ENCODE results near the gene PTPRA.

PTPRA gene

DNA sequence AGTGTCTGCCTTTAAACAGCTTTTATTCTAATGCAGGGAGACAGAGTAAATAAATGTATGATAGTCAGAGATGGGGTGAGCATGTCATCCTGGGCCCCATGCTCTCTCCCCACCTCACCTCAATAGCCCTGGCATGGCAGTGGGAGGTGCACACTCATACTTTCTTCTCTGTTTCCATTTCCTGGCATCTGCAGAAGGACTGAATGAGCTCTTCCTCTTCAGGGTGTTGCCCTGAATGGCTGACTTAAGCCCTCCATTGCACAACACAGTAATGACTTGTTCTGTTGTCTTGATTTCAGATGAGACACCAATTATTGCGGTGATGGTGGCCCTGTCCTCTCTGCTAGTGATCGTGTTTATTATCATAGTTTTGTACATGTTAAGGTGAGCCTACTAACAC is 113.2 kb downstream of the PTPRA start:
- H3K9me2 ChIP-seq (replicated peaks; ENCODE audit: control insufficient read depth, low read length), result no peaks in the 10 kb centered on the region
- H3K79me2 ChIP-seq (ENCODE audit: control insufficient read depth, low read length), result no peaks in the 10 kb centered on the region
- H3F3A ChIP-seq (ENCODE audit: control insufficient read depth, insufficient read depth), result no peaks in the 10 kb centered on the region
- H3K36me3 ChIP-seq (ENCODE audit: control insufficient read depth, low read length), result peaks cover 56% of the 10 kb centered on the region
- H3K9me3 ChIP-seq (ENCODE audit: control insufficient read depth, insufficient read depth, low read length), result no peaks in the 10 kb centered on the region
- no peak overlapping the region for H3K4me2 ChIP-seq (ENCODE audit: low read length)
- H3K4me3 ChIP-seq (ENCODE audit: low read length), result no peak overlapping the region
- no peak overlapping the region for H3K27ac ChIP-seq (ENCODE audit: low read depth, low read length)
- no peaks in the 10 kb centered on the region for H3K27me3 ChIP-seq (ENCODE audit: control insufficient read depth, low read length)
- peaks cover 19% of the 10 kb centered on the region for H3K4me1 ChIP-seq (ENCODE audit: control insufficient read depth, low read length)
- no peak for TF ChIP-seq EZH2phosphoT487 (IDR thresholded peaks at IDR 0.05; ENCODE audit: borderline replicate concordance, low read length)
- TF ChIP-seq, protein P1, sequence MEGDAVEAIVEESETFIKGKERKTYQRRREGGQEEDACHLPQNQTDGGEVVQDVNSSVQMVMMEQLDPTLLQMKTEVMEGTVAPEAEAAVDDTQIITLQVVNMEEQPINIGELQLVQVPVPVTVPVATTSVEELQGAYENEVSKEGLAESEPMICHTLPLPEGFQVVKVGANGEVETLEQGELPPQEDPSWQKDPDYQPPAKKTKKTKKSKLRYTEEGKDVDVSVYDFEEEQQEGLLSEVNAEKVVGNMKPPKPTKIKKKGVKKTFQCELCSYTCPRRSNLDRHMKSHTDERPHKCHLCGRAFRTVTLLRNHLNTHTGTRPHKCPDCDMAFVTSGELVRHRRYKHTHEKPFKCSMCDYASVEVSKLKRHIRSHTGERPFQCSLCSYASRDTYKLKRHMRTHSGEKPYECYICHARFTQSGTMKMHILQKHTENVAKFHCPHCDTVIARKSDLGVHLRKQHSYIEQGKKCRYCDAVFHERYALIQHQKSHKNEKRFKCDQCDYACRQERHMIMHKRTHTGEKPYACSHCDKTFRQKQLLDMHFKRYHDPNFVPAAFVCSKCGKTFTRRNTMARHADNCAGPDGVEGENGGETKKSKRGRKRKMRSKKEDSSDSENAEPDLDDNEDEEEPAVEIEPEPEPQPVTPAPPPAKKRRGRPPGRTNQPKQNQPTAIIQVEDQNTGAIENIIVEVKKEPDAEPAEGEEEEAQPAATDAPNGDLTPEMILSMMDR (IDR thresholded peaks at IDR 0.05; ENCODE audit: low read depth, low read length, poor library complexity, severe bottlenecking), result no peak
- H4K20me1 ChIP-seq (ENCODE audit: control insufficient read depth, insufficient read depth, low read depth, low read length), result no peaks in the 10 kb centered on the region

DNA sequence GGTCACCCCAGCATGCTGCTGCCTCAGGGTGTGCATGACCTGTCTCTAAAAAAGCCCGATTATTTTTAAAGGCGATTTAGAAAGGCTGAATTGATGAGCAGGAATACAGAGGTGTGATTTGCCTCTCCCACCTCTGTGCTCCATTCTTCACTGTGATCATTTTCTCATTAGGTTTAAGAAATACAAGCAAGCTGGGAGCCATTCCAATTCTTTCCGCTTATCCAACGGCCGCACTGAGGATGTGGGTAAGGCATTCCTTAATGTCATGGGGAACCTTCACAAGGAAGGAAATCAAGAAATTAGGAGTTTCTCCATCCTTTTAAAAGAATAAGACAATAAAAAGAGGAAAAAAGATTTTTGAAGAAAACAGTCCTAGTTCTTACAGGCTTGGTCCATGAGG is 114.6 kb downstream of the PTPRA start:
- peaks cover 17% of the 10 kb centered on the region for H3K4me1 ChIP-seq (ENCODE audit: control insufficient read depth, low read length)
- peaks cover 66% of the 10 kb centered on the region for H3K36me3 ChIP-seq (ENCODE audit: control insufficient read depth, low read length)
- H3K9me2 ChIP-seq (replicated peaks; ENCODE audit: control insufficient read depth, low read length), result no peaks in the 10 kb centered on the region
- TF ChIP-seq, protein P1 (IDR thresholded peaks at IDR 0.05; ENCODE audit: low read depth, low read length, poor library complexity, severe bottlenecking), result no peak
- TF ChIP-seq EZH2phosphoT487 (IDR thresholded peaks at IDR 0.05; ENCODE audit: borderline replicate concordance, low read length), result no peak
- no peak overlapping the region for H3K27ac ChIP-seq (ENCODE audit: low read depth, low read length)
- no peaks in the 10 kb centered on the region for H3K79me2 ChIP-seq (ENCODE audit: control insufficient read depth, low read length)
- H3K4me3 ChIP-seq (ENCODE audit: low read length), result no peak overlapping the region
- H3K27me3 ChIP-seq (ENCODE audit: control insufficient read depth, low read length), result no peaks in the 10 kb centered on the region
- H4K20me1 ChIP-seq (ENCODE audit: control insufficient read depth, insufficient read depth, low read depth, low read length), result no peaks in the 10 kb centered on the region
- H3F3A ChIP-seq (ENCODE audit: control insufficient read depth, insufficient read depth), result no peaks in the 10 kb centered on the region
- H3K9me3 ChIP-seq (ENCODE audit: control insufficient read depth, insufficient read depth, low read length), result no peaks in the 10 kb centered on the region
- H3K4me2 ChIP-seq (ENCODE audit: low read length), result no peak overlapping the region

DNA sequence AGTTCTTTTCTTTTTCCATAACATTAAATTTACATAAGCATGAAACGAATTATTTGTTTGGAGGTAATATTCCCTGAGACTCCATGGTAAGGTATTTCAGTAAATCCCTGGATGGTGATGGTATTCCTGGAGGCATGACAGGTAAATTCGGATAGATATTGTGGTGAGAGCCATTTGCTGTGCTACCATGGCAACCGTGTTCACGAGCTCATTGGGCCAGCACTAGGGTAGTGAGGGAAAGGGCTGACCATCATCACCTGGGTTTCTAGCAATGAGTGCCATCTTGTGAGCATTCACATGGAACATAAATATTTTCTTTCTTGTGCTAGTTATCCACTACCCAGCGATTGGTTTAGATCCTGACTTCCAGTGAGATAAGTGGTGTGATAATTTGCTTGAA is 118.3 kb downstream of the PTPRA start:
- H3K27me3 ChIP-seq (ENCODE audit: control insufficient read depth, low read length), result no peaks in the 10 kb centered on the region
- no peaks in the 10 kb centered on the region for H3K9me3 ChIP-seq (ENCODE audit: control insufficient read depth, insufficient read depth, low read length)
- no peak for TF ChIP-seq EZH2phosphoT487 (IDR thresholded peaks at IDR 0.05; ENCODE audit: borderline replicate concordance, low read length)
- TF ChIP-seq, protein P1 (IDR thresholded peaks at IDR 0.05; ENCODE audit: low read depth, low read length, poor library complexity, severe bottlenecking), result no peak
- no peaks in the 10 kb centered on the region for H3K9me2 ChIP-seq (replicated peaks; ENCODE audit: control insufficient read depth, low read length)
- H4K20me1 ChIP-seq (ENCODE audit: control insufficient read depth, insufficient read depth, low read depth, low read length), result no peaks in the 10 kb centered on the region
- no peak overlapping the region for H3K4me2 ChIP-seq (ENCODE audit: low read length)
- no peaks in the 10 kb centered on the region for H3F3A ChIP-seq (ENCODE audit: control insufficient read depth, insufficient read depth)
- no peak overlapping the region for H3K4me3 ChIP-seq (ENCODE audit: low read length)
- H3K36me3 ChIP-seq (ENCODE audit: control insufficient read depth, low read length), result peaks cover 64% of the 10 kb centered on the region
- no peaks in the 10 kb centered on the region for H3K4me1 ChIP-seq (ENCODE audit: control insufficient read depth, low read length)
- no peaks in the 10 kb centered on the region for H3K79me2 ChIP-seq (ENCODE audit: control insufficient read depth, low read length)
- no peak overlapping the region for H3K27ac ChIP-seq (ENCODE audit: low read depth, low read length)

DNA sequence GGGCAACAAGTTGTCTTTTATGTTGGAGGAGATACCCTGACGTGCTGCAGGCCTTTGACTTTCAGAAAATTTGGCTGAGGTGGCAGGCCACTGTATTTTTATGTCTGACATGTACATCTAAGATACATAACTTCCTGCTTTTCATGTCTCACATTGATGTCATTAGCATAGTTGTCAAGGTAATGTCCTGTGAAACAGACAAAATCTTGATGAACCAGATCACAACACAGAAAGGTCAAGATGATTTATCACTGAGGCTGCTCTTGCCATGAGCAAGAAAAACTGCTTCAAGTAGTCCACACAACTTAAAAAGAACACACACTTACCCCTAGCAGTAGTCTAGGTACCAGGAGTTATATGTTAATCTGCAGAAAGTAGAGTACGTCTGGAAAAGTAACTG is 120.0 kb downstream of the PTPRA start:
- H3K4me1 ChIP-seq (ENCODE audit: control insufficient read depth, low read length), result no peaks in the 10 kb centered on the region
- peaks cover 47% of the 10 kb centered on the region for H3K36me3 ChIP-seq (ENCODE audit: control insufficient read depth, low read length)
- no peaks in the 10 kb centered on the region for H3K79me2 ChIP-seq (ENCODE audit: control insufficient read depth, low read length)
- no peaks in the 10 kb centered on the region for H3K27me3 ChIP-seq (ENCODE audit: control insufficient read depth, low read length)
- H3K9me2 ChIP-seq (replicated peaks; ENCODE audit: control insufficient read depth, low read length), result no peaks in the 10 kb centered on the region
- no peaks in the 10 kb centered on the region for H3K9me3 ChIP-seq (ENCODE audit: control insufficient read depth, insufficient read depth, low read length)
- H3K4me3 ChIP-seq (ENCODE audit: low read length), result no peak overlapping the region
- no peaks in the 10 kb centered on the region for H3F3A ChIP-seq (ENCODE audit: control insufficient read depth, insufficient read depth)
- H3K27ac ChIP-seq (ENCODE audit: low read depth, low read length), result no peak overlapping the region
- no peak overlapping the region for H3K4me2 ChIP-seq (ENCODE audit: low read length)
- TF ChIP-seq EZH2phosphoT487 (IDR thresholded peaks at IDR 0.05; ENCODE audit: borderline replicate concordance, low read length), result no peak
- TF ChIP-seq, protein P1 (IDR thresholded peaks at IDR 0.05; ENCODE audit: low read depth, low read length, poor library complexity, severe bottlenecking), result no peak
- no peaks in the 10 kb centered on the region for H4K20me1 ChIP-seq (ENCODE audit: control insufficient read depth, insufficient read depth, low read depth, low read length)
